HG03095 (cell line): ENCODE measurements around the gene MTOR.
"Not testable (repeated sequence)": the region's sequence is repeated elsewhere in the genome, so short reads cannot be mapped to it uniquely, and the experiment has no call there.

Experiments
- ATAC-seq: cut with Tn5 transposase; IDR thresholded peaks from one replicate; pipeline ENCODE4 v1.9.1; 2021; ENCODE audit warnings: moderate library complexity; ENCODE audit not compliant: unreplicated experiment

Gene MTOR

DNA sequence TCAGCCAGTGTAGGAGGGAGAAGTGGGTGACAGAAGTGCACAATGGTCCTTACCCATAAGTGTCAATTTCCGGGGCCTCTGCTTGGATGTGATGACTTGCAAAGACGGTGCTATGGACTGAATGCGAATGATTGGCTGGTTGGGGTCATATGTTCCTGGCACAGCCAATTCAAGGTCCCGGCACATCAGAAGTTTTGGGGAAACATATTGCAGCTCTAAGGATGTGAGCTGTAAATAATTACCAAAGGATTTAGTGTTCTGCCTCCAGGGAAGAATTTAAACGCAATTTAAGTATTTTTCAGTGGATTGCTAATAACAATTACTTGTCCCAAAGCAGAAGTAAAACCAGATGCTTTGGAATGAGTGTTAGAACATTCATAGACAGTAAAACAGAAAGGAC, 135.8 kb downstream of the MTOR start:
- no peak for ATAC-seq

DNA sequence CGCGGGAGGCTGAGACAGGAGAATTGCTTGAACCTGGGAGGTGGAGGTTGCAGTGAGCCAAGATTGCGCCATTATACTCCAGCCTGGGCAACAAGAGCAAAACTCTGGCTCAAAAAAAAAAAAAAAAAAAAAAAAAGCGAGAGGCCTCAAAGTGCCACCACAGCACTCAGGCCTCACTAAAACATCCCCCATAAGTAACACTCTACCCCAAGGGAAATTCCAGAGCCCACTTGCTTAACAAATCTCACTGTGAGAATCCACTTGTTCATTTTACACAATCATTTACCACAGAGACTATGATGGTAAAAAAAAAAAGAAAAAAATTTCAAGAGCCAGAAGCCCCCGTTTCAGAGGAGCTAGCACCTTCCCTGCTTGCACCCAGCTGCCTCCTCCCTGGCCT, 136.4 kb downstream of the MTOR start:
- ATAC-seq: no peak

DNA sequence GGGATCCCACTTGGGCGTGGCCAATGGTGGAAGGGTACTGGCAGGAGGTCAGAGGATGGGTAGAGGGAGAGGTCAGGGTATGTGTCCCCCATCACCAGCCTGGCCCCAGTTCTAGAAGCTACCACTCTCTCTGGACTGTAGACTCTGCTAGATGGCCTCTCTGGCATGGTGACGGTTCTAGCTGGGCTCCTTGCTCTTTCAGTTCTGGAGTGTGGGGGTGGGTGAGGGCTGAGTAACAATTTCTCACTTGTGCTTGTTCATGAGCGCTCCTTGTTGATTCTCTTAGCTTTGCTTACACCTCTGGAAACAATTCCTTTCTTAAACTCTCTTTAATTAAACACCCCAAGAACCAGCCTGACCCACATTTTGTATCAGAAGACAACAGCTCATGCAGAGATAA, 137.4 kb downstream of the MTOR start:
- no peak for ATAC-seq

DNA sequence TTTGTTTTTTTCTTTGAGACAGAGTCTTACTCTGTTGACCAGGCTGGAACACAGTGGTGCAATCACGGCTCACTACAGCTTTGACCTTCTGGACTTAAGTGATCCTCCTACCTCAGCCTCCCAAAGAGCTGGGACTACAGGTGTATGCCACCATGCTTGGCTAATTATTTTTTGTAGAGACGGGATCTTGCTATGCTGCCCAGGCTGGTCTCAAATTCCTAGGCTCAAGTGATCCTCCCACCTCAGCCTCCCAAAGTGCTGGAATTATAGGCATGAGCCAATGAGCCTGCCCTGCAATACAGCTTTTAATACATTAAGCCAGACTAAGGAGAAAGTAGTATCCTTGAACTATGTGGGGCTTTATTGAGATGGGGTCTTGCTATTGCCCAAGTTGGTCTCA, 146.0 kb downstream of the MTOR start:
- ATAC-seq: no peak

DNA sequence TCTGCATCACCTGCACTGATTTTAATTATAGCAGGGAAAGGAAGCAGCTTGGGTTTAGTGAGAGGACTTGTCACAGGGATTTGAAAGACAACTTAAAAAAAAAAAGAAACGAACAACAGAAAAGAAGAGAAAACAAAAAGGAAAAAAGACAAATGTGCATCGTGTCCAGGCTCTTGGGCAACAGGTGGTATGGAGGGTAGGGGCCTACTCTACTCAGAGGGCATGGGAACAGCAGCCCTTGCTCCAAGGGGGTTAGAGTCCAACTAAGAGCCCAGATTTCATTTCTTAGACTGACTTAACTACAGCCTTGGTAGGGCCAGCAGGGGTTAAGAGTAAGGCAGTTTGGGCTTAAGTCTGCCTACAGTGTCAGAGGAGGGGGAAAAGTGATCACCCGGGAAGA, 147.4 kb downstream of the MTOR start:
- no peak for ATAC-seq

DNA sequence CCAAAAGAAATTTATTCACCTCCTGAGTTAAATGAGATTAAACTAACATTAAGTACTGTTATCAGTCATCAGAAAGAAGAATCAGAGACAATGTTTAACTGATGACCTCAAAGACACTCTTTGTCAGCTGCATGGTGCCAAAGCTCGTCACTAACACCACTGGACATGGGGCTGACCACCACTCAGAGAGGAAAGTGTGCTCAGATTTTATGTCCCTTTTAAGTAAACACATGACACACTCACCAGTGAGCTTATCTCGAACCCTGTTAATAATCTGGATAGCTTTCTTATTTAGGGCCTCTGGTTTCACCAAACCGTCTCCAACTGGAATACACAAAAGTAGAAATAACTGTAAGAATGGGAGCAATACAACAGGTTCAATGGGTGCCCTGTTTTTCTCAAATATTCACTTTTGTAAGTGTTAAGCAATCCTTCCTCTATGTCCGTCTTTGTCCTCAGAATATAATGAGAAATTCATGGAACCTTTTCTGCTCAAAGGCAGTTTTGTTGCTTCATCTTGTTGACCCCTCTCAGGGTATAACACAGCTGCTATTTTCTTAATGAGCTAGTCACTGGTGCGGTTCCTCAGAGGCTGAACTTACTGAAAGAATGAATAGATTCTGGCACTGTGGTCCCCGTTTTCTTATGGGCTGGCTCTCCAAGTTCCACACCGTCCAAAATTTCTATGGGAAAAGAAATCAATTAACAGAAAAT, 153.1 kb downstream of the MTOR start:
- no peak for ATAC-seq

DNA sequence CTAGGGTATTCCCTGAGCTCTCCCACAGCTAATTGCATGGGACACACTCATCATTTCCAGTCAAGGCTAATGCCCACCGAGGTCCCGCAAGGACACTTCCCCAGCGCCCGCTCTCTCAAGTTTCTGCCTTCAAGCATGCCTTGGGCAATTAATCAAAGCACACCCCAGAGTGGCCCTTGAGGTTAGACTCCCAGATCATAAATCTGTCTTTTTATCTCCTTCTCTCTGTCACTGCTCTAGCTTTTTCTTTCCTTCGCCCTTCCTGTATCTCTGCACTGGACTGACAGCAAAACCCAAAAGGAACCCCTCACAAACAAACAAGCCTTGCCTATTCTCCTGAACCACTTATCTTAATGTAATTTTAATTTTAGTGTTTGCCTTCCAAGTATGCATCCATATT, 154.8 kb downstream of the MTOR start:
- no peak for ATAC-seq

DNA sequence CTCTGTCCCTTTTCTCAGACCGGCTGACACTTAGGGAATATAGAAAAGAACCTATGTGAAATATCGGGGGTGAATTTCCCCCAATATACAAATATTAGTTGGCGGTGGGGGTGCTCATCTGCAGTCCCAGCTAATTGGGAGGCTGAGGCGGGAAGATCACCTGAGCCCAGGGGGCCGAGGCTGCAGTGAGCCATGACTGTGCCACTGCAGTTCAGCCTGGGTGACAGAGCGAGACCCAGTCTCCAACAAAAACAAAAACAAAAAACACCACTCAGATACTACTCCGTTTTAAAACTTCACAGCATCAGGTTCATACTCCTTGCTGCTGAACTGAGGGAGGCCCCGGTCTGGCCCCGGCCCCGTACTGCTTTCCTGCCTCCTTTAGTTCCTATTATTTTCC, 156.8 kb downstream of the MTOR start:
- no peak for ATAC-seq

DNA sequence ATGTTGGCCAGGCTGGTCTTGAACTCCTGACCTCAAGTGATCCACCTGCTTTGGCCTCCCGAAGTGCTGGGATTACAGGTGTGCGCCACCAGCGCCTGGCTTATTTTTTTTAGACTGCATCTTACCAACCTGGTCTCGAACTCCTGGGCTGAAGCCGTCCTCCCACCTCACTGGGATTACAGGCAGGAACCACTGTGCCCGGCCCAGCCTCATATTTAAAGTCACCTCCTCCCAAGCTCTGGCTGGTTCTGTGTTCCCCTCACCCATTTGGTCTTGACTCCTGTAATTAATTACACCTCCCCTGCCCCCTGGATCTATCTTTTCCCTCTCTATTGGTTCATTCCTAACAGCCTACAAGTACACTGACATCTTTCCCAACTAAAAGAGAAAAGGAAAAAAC, 161.0 kb downstream of the MTOR start:
- no peak for ATAC-seq

DNA sequence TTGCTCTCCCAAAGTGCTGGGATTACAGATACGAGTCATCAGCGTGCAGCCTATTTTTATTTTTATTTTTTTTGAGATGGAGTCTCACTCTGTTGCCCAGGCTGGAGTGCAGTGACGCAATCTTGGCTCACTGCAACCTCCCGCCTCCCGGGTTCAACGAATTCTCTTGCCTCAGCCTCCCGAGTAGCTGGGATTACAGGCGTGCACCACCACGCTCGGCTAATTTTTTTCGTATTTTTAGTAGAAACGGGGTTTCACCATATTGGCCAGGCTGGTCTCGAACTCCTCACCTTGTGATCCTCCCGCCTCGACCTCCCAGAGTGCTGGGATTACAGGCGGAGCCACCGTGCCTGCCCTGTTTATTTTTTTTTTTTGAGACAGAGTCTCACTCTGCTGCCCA, 161.5 kb downstream of the MTOR start:
- not testable (repeated sequence) for ATAC-seq

DNA sequence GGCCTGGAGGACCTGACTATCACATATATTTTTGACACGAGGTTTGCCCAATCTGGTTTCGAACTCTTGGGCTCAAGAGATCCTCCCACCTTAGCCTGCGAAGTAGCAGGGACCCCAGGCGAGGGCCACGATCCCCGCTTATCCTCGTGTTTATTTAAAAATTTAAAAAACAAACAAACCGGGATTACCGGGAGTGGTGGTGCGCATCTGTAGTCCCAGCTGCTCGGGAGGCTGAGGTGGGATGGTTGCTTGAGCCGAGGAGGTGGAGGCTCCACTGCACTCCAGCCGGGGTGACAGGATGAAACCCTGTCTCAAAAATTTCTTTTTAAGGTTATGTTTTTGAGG, 162.2 kb downstream of the MTOR start:
- ATAC-seq: no peak

DNA sequence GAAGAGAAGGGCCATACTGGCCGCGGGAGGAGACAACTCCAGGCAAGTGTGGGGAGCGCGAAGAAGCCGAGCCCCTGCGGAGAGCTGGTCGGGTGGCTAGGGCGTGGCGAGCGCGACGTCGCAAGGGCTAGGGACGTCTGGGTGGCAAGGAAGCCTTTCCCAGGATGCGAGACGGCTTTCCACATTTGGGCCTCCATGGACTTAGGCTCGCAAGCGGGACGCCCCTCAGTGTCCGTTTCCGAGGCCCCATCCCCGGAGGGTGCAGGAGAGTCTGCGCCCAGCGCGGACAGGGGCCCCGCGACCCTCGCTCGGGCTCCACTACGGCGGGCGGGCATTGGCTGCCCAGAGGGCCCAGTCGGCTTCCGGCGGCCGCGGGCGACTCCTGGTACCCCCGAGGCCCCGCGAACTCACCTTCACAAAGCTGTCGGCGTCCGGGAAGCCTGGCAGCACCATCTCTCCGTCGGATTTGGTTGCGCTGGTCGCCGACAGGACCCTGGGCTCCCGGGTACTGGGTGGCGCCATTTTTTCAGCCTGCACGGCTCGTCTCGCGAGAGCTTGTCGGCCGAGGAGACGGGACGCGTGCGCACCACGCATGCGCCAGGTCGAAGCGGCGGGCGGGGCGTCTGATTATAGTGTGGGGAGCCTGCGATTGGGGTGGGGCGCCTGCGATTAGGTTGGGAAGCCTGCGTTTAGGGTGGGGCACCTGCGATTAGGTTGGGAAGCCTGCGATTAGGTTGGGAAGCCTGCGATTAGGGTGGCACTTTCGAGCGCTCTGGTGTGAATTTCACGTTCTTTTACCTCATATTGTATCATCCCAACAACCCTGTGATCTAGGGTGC, 162.8 kb downstream of the MTOR start, which contains the start of gene EXOSC10:
Gene EXOSC10 (minus strand): TSS at position 560 of the 839 bp plus-strand sequence. CDS start 38 bp downstream, at position 522.
- peak; percentile 86 for ATAC-seq

DNA sequence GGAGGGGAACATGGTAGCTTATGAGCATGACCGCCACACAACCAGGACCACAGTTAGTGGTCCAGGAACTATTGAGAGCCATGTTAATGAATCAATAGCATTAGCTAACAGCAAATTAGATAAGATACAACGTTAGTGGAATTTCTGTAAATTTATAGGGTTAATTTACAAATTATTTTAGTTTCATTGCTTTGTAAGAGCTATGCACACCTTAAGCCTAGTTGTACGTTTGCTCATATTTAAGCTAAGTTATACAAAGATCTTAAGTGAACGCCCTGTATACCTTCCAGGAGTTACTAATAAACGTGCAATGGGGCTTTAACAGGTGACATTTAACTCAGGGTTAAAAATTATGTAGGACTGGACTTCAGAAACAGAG, 163.4 kb downstream of the MTOR start:
- ATAC-seq: no peak

DNA sequence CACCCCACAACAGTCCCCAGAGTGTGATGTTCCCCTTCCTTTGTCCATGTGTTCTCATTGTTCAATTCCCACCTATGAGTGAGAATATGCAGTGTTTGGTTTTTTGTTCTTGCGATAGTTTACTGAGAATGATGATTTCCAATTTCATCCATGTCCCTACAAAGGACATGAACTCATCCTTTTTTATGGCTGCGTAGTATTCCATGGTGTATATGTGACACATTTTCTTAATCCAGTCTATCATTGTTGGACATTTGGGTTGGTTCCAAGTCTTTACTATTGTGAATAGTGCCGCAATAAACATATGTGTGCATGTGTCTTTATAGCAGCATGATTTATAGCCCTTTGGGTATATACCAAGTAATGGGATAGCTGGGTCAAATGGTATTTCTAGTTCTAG, 178.6 kb downstream of the MTOR start:
- ATAC-seq: not testable (repeated sequence)

DNA sequence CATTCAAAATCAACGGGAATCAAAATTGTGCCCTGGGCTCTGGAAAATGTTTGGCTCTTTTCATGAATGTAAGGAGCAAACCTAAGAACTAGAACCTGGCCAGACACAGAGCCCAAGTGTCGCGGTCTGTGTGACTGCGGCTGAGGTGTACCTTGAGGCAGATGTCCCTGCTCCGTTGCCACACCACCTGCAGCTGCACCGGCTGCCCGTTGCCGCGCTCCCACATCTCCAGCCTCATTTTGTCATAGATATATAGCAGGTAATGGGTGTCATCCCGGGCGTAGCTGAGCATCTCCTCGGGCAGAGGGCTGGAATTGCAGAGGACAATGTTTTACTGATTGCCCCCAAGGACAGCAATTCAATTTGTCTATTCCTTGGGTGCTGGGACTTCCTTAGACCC, 181.4 kb downstream of the MTOR start:
- ATAC-seq: no peak

DNA sequence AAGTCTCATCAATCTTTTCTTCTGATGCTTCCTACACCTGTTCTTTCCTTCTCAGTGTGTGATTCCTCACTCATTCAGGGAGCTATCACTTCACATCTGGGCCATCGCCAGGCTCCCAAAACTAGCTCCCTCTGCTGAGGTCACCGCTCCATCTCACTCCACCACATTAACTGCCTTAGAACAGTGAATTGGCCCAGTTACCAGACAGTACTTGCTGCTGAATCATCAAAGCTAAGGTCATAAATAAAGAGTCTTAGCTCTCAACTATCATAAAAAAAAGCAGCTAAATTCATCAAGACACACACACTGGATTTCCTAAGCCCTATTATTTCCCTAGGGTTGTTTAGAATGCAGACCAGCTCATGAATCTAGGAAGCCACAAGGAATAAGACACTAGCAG, 183.7 kb downstream of the MTOR start:
- ATAC-seq: no peak

DNA sequence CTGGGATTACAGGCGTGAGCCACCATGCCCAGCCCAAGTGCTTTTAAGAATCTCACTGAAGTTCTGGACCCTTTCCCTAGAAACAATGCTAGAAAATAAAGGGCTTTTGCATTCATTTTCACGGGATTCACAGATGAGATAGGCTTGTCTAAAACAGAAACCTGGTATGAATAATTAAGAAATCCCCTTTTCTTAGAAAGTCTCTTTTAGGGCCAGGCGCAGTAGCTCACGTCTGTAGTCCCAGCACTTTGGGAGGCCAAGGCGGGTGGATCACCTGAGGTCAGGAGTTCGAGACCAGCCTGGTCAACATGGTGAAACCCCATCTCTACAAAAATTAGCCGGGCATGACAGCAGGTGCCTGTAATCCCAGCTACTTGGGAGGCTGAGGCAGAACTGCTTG, 189.0 kb downstream of the MTOR start:
- ATAC-seq: not testable (repeated sequence)

DNA sequence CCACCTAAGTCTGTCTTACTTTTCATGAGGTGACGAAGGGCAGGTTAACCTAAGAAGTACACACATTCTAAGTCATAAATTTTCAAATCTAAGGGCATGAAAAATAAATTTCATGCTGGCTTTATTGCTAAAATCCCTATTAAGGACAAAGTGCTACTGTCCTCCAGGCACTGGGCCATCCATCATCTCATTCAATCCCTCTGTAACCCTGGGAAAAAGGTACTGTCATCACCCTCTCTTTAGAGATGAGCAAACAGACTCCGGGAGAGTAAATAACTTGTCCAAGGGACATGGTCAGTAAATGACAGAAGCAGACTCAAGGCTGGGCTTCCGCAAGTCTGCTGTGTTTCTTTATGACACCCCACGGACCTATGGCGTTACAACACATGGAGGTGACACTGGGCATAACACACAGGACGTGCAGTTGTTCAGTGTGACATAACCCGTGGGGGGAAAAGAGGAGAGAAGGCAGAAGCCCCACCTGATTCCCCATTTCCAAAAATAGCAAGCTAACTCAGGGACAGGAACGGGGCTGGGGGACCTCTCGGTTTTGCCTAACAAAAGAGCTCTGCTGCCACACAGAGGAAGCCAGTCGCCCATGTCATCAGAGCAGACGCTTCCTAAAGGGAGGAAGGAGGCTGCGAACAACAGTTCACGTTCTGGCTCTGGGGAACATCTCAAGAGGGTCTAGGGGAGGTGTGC, 190.0 kb downstream of the MTOR start:
- ATAC-seq: no peak

DNA sequence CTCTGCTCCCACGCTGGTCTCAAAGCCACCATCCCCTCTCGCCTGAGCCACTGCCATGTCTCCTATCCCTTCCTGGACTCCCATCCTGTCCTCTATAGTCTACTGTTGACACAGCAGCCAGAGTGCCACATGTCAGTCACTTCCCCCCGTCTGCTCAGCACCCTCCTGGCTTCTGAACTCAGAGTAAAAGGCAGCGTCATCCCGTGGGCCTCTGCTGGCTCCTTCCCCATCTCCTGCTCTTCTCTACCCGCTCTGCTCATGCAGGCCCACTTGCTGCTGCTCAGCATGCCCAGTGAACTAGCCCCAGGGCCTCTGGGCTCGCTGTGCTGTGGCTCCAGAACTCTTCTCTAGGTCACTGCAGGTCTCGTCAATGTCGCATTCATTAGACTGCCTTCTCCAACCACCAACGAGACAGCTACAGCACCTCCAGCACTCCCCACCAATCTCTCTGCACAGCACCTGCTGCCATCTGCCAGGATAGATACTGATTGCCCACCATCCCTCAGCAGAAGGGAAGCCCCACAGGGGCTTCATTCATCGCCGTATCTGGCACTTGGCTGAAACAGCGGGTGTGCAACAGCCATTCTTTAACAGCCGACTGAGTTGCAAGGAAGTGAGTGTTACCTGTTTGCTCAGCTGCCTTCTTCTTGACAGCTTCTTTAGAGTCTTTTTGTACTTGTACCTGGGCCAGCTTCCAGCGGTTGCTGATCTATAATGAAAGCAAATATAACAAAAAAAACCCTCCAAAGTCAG, 190.7 kb downstream of the MTOR start:
- no peak for ATAC-seq

DNA sequence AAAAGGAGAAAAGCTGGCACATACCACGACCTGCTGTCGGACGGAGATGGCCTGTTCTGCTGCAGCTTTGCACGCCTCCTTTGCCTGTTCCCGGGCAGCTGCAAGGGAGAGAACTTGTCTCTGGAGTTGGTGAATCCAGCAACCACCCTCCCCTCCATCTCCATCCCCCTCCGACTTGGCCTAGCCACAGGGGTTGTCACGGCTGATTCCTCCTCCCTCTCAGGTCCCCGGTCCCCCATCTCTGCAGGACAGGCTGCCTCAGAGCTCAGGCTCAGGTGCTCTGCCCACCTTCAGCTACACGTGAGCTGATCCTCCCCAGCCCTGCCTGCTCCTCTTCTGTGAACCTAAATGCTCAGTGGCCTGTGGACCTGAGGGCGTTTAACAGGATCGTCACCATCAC, 191.5 kb downstream of the MTOR start:
- no peak for ATAC-seq
